Tibial artery (tissue), 4 donors: ENCODE measurements around the gene FHOD3.

ENCODE experiments used
- DNase-seq, 2 donors: peaks; one replicate each; pipeline ENCODE4 v3.0.0-alpha.2; 2019
- H3K27ac ChIP-seq, 2 donors: fragments of 200-600 bp; sonication (generic) in 1 of 2; 1 replicate in 1 of 2; 2 replicates in 1 of 2; pipeline ENCODE4 v1.5.1; 2018 to 2019; ENCODE audit warnings: mild to moderate bottlenecking in 1 of 2
- H3K27me3 ChIP-seq, 2 donors: fragments of 200-600 bp; sonication (generic) in 1 of 2; one replicate each; pipeline versions ENCODE4 v1.5.1 to v1.6.0; 2016 to 2019
- H3K36me3 ChIP-seq, 3 donors: fragments of 200-600 bp; sonication (generic) in 2 of 3; one replicate each; pipeline ENCODE4 v1.5.1; 2016 to 2019; ENCODE audit warnings: mild to moderate bottlenecking in 2 of 3
- H3K4me1 ChIP-seq, 4 donors: fragments of 200-600 bp; sonication (generic) in 2 of 4; 1 replicate in 3 of 4; 2 replicates in 1 of 4; pipeline ENCODE4 v1.5.1; 2016 to 2019
- H3K4me3 ChIP-seq, 2 donors: fragments of 200-600 bp; sonication (generic) in 1 of 2; 1 replicate in 1 of 2; 2 replicates in 1 of 2; pipeline ENCODE4 v1.5.1; 2018 to 2019; ENCODE audit warnings: mild to moderate bottlenecking in 2 of 2
- H3K9me3 ChIP-seq, 3 donors: fragments of 200-600 bp; sonication (generic) in 1 of 3; one replicate each; pipeline ENCODE4 v1.5.1; 2016 to 2019
- intact Hi-C: fragments of 100-400 bp; cut with DNase I; formaldehyde crosslinking; loops from one replicate; pipeline ENCODE4 v1.15.0; 2023; ENCODE audit warnings: low total_unique reads
- TF ChIP-seq, protein P1 (sequence below), 2 experiments: fragments of 200-600 bp in 1 of 2; fragments of 450-650 bp in 1 of 2; IDR thresholded peaks; one replicate each; pipeline ENCODE4 v1.5.1; 2017 to 2019; ENCODE audit warnings: antibody characterized with exemption in 2 of 2, mild to moderate bottlenecking in 1 of 2, moderate library complexity in 1 of 2

FHOD3 gene

DNA sequence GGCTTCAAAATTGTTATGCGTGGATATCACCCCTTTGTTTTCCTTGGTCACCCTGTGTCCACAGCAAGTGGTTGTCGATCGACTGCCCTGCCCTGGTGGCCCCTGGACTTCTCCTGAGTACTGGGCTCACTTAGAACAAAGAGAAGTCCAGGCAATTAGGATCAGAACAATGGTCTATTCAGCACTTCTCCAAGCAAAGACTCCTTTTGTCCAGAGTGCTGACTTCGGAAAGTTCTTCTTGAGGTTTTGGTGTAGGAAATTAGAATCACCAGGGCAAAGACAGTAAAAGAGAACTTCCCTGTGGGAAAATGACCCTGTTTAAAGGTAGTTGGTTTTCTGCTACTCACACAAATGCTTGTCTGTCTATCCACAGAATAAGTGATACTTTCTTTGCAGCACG, 173.9 kb downstream of the FHOD3 start:
- Histone ChIP-seq H3K4me3 (no peak overlapping the region), H3K27me3 (no peaks in the 10 kb centered on the region), H3K9me3 (no peaks in the 10 kb centered on the region), H3K4me1 (peaks cover 0 to 15% (median 0%) of the 10 kb centered on the region in 4 donors), H3K27ac (no peak overlapping the region), H3K36me3 (no peaks in the 10 kb centered on the region)
- TF ChIP-seq, protein P1, sequence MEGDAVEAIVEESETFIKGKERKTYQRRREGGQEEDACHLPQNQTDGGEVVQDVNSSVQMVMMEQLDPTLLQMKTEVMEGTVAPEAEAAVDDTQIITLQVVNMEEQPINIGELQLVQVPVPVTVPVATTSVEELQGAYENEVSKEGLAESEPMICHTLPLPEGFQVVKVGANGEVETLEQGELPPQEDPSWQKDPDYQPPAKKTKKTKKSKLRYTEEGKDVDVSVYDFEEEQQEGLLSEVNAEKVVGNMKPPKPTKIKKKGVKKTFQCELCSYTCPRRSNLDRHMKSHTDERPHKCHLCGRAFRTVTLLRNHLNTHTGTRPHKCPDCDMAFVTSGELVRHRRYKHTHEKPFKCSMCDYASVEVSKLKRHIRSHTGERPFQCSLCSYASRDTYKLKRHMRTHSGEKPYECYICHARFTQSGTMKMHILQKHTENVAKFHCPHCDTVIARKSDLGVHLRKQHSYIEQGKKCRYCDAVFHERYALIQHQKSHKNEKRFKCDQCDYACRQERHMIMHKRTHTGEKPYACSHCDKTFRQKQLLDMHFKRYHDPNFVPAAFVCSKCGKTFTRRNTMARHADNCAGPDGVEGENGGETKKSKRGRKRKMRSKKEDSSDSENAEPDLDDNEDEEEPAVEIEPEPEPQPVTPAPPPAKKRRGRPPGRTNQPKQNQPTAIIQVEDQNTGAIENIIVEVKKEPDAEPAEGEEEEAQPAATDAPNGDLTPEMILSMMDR (IDR thresholded peaks at IDR 0.05), result no peak
- DNase-seq, result no peak
- intact Hi-C loops, result no loop called here

DNA sequence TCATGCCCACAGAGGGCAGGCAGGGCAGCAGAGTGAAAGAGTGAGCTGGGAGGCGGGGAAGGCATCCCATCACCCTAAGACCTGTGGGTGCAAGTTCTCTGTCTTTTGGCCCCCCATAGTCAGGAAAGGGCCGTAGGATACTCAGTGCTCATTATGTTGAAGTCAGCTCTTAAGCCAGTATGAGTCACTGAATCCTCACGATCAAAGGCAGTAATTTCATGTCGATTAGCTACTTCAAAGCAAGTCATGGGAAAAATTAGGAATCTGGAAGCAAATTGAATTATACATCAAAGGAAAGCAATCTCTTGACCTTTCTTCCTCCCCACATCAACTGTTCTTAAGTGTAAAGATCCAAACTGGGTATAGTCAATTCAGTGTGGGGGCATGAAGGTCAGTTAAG, 178.9 kb downstream of the FHOD3 start:
- TF ChIP-seq, protein P1 (IDR thresholded peaks at IDR 0.05), result no peak
- Histone ChIP-seq H3K27ac (no peak overlapping the region), H3K9me3 (no peaks in the 10 kb centered on the region), H3K4me1 (no peaks in the 10 kb centered on the region), H3K27me3 (no peaks in the 10 kb centered on the region), H3K36me3 (no peaks in the 10 kb centered on the region), H3K4me3 (no peak overlapping the region)
- intact Hi-C loops, result no loop called here
- DNase-seq, result no peak

DNA sequence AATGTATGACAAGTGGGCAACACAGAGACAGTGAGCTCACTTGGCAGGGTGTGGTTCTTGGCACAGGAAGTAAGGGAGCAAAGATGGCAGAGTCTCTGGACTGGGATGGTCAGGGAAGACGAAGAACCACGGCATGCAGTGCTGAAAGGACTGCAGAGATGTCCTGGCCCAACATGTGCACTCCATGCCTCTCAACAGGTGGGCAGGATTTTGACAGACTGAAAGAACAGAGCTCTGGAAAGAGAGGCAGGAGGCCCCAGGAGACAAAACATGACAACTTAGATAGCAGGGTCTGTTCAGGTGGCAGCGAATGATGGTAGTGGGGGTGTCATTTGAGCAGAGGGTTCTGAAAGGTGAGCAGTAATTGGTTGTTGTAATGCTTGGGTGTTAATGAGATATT, 180.3 kb downstream of the FHOD3 start:
- H3K27me3 ChIP-seq, result no peaks in the 10 kb centered on the region
- H3K36me3 ChIP-seq, result no peaks in the 10 kb centered on the region
- TF ChIP-seq, protein P1 (IDR thresholded peaks at IDR 0.05), result no peak
- DNase-seq, result no peak
- no peaks in the 10 kb centered on the region for H3K9me3 ChIP-seq
- intact Hi-C loops, result no loop called here
- H3K4me1 ChIP-seq, result peaks cover 0 to 6% (median 2%) of the 10 kb centered on the region in 4 donors
- no peak overlapping the region for H3K27ac ChIP-seq
- H3K4me3 ChIP-seq, result no peak overlapping the region

DNA sequence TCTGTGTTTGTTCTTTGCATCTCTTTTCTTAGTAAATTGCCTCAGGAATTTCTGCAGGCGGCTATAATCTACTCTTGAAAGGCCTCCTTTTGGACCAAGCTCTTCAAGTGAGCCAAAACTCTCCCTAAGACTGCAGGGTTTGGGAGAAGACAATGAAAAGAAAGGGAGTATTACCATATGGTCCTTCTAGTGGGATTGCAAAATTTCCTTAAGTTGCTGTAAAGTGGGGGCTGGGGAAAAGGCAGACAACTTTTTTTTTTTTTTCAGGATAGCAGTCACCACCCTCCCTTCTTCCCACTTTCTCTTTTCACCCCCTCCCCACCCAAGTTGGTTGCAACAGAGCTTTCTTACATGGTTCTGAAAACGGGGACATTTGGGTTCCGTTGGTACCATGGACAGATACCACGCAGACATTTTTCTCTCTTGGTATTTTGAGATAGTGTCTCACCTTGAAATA, 183.7 kb downstream of the FHOD3 start:
- Histone ChIP-seq H3K4me3 (no peak overlapping the region), H3K4me1 (peaks cover 0 to 12% (median 5%) of the 10 kb centered on the region in 4 donors), H3K9me3 (no peaks in the 10 kb centered on the region), H3K27me3 (no peaks in the 10 kb centered on the region), H3K36me3 (no peaks in the 10 kb centered on the region), H3K27ac (no peak overlapping the region)
- intact Hi-C loops, result no loop called here
- TF ChIP-seq, protein P1 (IDR thresholded peaks at IDR 0.05), result no peak
- DNase-seq, result no peak

DNA sequence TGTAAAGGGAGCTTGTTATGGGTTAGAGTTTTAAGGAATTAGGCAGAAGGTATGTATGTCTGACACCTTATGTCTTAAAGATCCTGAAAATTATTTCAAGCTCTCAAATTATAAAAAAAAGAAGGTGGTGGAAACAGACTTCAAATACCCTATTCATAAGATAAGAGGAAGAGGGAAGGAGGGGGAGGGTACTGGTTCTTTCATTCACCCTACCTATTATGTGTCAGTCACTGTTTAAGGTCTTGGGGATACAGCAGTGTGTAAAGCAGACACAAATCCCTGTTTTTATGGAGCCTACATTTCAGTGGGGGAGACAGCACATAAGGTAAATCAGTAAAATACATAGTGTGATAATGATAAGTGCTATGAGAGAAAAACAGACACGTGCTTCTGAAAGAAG, 184.4 kb downstream of the FHOD3 start:
- TF ChIP-seq, protein P1 (IDR thresholded peaks at IDR 0.05), result no peak
- Histone ChIP-seq H3K27ac (no peak overlapping the region), H3K9me3 (no peaks in the 10 kb centered on the region), H3K36me3 (no peaks in the 10 kb centered on the region), H3K4me1 (peaks cover 0 to 12% (median 5%) of the 10 kb centered on the region in 4 donors), H3K4me3 (no peak overlapping the region), H3K27me3 (no peaks in the 10 kb centered on the region)
- intact Hi-C loops, result no loop called here
- DNase-seq, result no peak

DNA sequence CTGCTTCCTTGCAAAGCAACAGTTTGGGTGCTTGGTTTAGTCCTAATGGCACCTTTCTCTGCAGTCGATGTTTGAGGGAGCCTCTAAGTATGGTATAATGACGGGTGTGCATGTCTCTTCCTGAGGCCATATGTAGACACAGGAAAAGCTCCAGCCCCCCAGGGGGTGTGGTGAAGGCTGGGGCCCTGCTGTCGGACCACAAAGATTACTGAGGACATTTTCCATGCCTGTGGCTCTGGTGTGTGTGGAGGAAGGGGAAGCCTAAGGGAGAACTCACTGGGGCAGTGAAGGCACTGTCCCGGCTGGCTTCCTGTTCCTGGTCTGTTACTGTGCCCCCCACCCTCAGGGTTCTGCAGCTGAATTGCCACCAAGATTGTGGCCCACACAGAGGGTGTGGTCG, 187.1 kb downstream of the FHOD3 start:
- Histone ChIP-seq H3K9me3 (no peaks in the 10 kb centered on the region), H3K4me1 (peaks cover 0 to 12% (median 5%) of the 10 kb centered on the region in 4 donors), H3K36me3 (no peaks in the 10 kb centered on the region), H3K27me3 (no peaks in the 10 kb centered on the region), H3K4me3 (no peak overlapping the region), H3K27ac (no peak overlapping the region)
- TF ChIP-seq, protein P1 (IDR thresholded peaks at IDR 0.05), result no peak
- intact Hi-C loops, result no loop called here
- DNase-seq, result no peak
